AG08395 (cell line): ENCODE results near the gene ANO7.

Experiments used
- DNase-seq: peaks from one replicate; pipeline ENCODE4 v3.0.0; 2012; ENCODE audit warnings: mixed read lengths, low spot score

The ANO7 gene

GRCh38 chr2:241213041-241213440 is 24.6 kb downstream of the ANO7 start:
- no peak for DNase-seq

- DNase-seq, result no peak
Observed at GRCh38 chr2:241213567-241213966, 25.1 kb downstream of the ANO7 start.

- no peak for DNase-seq
Observed at GRCh38 chr2:241214209-241214608, 25.7 kb downstream of the ANO7 start.

GRCh38 chr2:241214766-241215165 is 26.3 kb downstream of the ANO7 start:
- DNase-seq, result no peak

GRCh38 chr2:241215421-241215820 is 26.9 kb downstream of the ANO7 start:
- no peak for DNase-seq

- no peak for DNase-seq
Observed at GRCh38 chr2:241216211-241216761, 27.8 kb downstream of the ANO7 start.

- DNase-seq, result peak; percentile 73
Observed at GRCh38 chr2:241217320-241218031, 29.0 kb downstream of the ANO7 start.

GRCh38 chr2:241218131-241219029 is 29.9 kb downstream of the ANO7 start:
- DNase-seq, result peak; percentile 34

- no peak for DNase-seq
Observed at GRCh38 chr2:241219030-241219382, 30.5 kb downstream of the ANO7 start.

- DNase-seq, result no peak
Observed at GRCh38 chr2:241219856-241220356, 31.4 kb downstream of the ANO7 start.

GRCh38 chr2:241223211-241224017 is 34.9 kb downstream of the ANO7 start:
- no peak for DNase-seq

- peak; percentile 74 for DNase-seq
Observed at GRCh38 chr2:241224018-241224850, 35.8 kb downstream of the ANO7 start.

GRCh38 chr2:241224851-241225438 is 36.5 kb downstream of the ANO7 start:
- no peak for DNase-seq

- DNase-seq, result no peak
Observed at GRCh38 chr2:241225545-241225944, 37.1 kb downstream of the ANO7 start.

GRCh38 chr2:241225983-241226382 is 37.5 kb downstream of the ANO7 start:
- DNase-seq, result no peak

GRCh38 chr2:241226723-241227572 is 38.5 kb downstream of the ANO7 start:
- no peak for DNase-seq

GRCh38 chr2:241227594-241227993 is 39.1 kb downstream of the ANO7 start:
- no peak for DNase-seq

- DNase-seq, result no peak
Observed at GRCh38 chr2:241228081-241228859, 39.8 kb downstream of the ANO7 start.
